ENCODE data around the gene DNAJB6.
A peak's percentile ranks its signal among the peaks of the same experiment; 100 is the strongest.

Gene DNAJB6

GRCh38 chr7:157335991-157336382 lies 817 bp upstream of the DNAJB6 start:
- no peak for TF ChIP-seq CTCF (IDR thresholded peaks at IDR 0.05)

GRCh38 chr7:157337316-157338149 lies 729 bp downstream of the DNAJB6 start:
- no peak for TF ChIP-seq CTCF (IDR thresholded peaks at IDR 0.05)

- peak; percentile 92 for TF ChIP-seq CTCF (IDR thresholded peaks at IDR 0.05)
Observed at GRCh38 chr7:157339777-157340677, 3.2 kb downstream of the DNAJB6 start.

GRCh38 chr7:157347217-157347904 lies 10.6 kb downstream of the DNAJB6 start:
- TF ChIP-seq CTCF (IDR thresholded peaks at IDR 0.05), result no peak

- TF ChIP-seq CTCF (IDR thresholded peaks at IDR 0.05), result no peak
Observed at GRCh38 chr7:157348548-157348947, 11.7 kb downstream of the DNAJB6 start.

GRCh38 chr7:157352516-157352915 lies 15.7 kb downstream of the DNAJB6 start:
- no peak for TF ChIP-seq CTCF (IDR thresholded peaks at IDR 0.05)

GRCh38 chr7:157355784-157356511 lies 19.1 kb downstream of the DNAJB6 start:
- TF ChIP-seq CTCF (IDR thresholded peaks at IDR 0.05), result no peak
